PC-9 (cell line): Measurements from ENCODE around the gene SGK2. TPM values are rescaled to one million over a fixed set of nuclear protein-coding genes. Genes with fewer than 3 reads are reported as not detected.
"Not testable (repeated sequence)": the region's sequence is repeated elsewhere in the genome, so short reads cannot be mapped to it uniquely, and the experiment has no call there.

Experiments used
- BruUV-seq: library from RNA; stranded (reverse); fragments of 400-500 nt; replicated peaks from 2 replicates; lab custom pipeline; 2021; lab: Mats Ljungman, UMichigan
- CTCF ChIA-PET: fragments of 300-600 bp; sonication (Branson Sonifier 250); formaldehyde crosslinking; loops from one replicate; lab custom pipeline; 2022; ENCODE audit warnings: antibody characterized with exemption; lab: Charles Lee
- POLR2A ChIA-PET: fragments of 300-600 bp; sonication (Branson Sonifier 250); formaldehyde crosslinking; loops from one replicate; lab custom pipeline; 2022; ENCODE audit warnings: antibody characterized with exemption; ENCODE audit not compliant: unreplicated experiment; lab: Charles Lee
- DNase-seq, 2 experiments: peaks; one replicate each; pipeline versions ENCODE4 v3.0.0 to v3.0.0-alpha.2; 2015 to 2022; ENCODE audit warnings: mixed read lengths in 1 of 2
- H2AFZ ChIP-seq: fragments of 200-600 bp; sonication (generic); 2 replicates; pipeline ENCODE4 v1.8.1; 2017; ENCODE audit warnings: antibody characterized with exemption
- H3F3A ChIP-seq: fragments of 200-600 bp; sonication (generic); 2 replicates; pipeline ENCODE4 v1.8.1; 2017; ENCODE audit warnings: antibody characterized with exemption, mild to moderate bottlenecking, low read depth; ENCODE audit not compliant: insufficient read depth
- H3K27ac ChIP-seq: fragments of 200-600 bp; sonication (generic); 2 replicates; pipeline ENCODE4 v1.6.1; 2016; ENCODE audit warnings: mixed run types
- H3K27me3 ChIP-seq: fragments of 200-600 bp; sonication (generic); 2 replicates; pipeline ENCODE4 v1.6.1; 2016; ENCODE audit warnings: low read depth, mixed run types; ENCODE audit not compliant: insufficient read depth
- H3K36me3 ChIP-seq: fragments of 200-600 bp; sonication (generic); 2 replicates; pipeline ENCODE4 v1.6.1; 2016; ENCODE audit warnings: low read depth, mixed run types
- H3K4me1 ChIP-seq: fragments of 200-600 bp; sonication (generic); replicated peaks from 2 replicates; pipeline ENCODE4 v1.6.1; 2016; ENCODE audit warnings: mixed run types; ENCODE audit not compliant: insufficient read depth
- H3K4me2 ChIP-seq: fragments of 200-600 bp; sonication (generic); 2 replicates; pipeline ENCODE4 v1.6.1; 2017; ENCODE audit warnings: mixed run types
- H3K4me3 ChIP-seq: fragments of 200-600 bp; sonication (generic); 2 replicates; pipeline ENCODE4 v1.6.1; 2016; ENCODE audit warnings: mixed run types
- H3K79me2 ChIP-seq: fragments of 200-600 bp; sonication (generic); 2 replicates; pipeline ENCODE4 v1.6.1; 2017; ENCODE audit warnings: low read depth, mixed run types
- H3K9me2 ChIP-seq: fragments of 200-600 bp; sonication (generic); 2 replicates; pipeline ENCODE4 v1.8.1; 2017; ENCODE audit warnings: mild to moderate bottlenecking; ENCODE audit not compliant: insufficient read depth
- H3K9me3 ChIP-seq: fragments of 200-600 bp; sonication (generic); 2 replicates; pipeline ENCODE4 v1.8.1; 2016; ENCODE audit warnings: low read depth; ENCODE audit not compliant: insufficient read depth
- H4K20me1 ChIP-seq: fragments of 200-600 bp; sonication (generic); 2 replicates; pipeline ENCODE4 v1.8.1; 2017; ENCODE audit not compliant: insufficient read depth
- EZH2 ChIP-seq: fragments of 200-600 bp; sonication (generic); IDR thresholded peaks from 2 replicates; pipeline ENCODE4 v1.8.0; 2017; ENCODE audit warnings: antibody characterized with exemption, low read depth
- intact Hi-C: fragments of 100-400 bp; cut with micrococcal nuclease; formaldehyde crosslinking; loops from one replicate; pipeline ENCODE4 v1.10.0; 2022; ENCODE audit not compliant: unreplicated experiment
- total RNA-seq: library from RNA; stranded (reverse); gene quantifications from 2 replicates; pipeline ENCODE4 v1.2.3, GENCODE V29; 2021
- TF ChIP-seq, protein P1 (sequence below): fragments of 200-600 bp; sonication (generic); conservative IDR thresholded peaks from 2 replicates; pipeline ENCODE4 v1.6.1; 2017; ENCODE audit warnings: mixed run types, antibody characterized with exemption, mild to moderate bottlenecking, moderate library complexity

The SGK2 gene
- total RNA-seq, 1 experiment from 2014 or later: 3.1 TPM

GRCh38 chr20:43603124-43603523 is 44.3 kb downstream of the SGK2 start:
- H3F3A ChIP-seq: no peaks in the 10 kb centered on the region
- H3K9me2 ChIP-seq: no peaks in the 10 kb centered on the region
- H3K79me2 ChIP-seq: no peaks in the 10 kb centered on the region
- intact Hi-C loops: no loop called here
- TF ChIP-seq, protein P1, sequence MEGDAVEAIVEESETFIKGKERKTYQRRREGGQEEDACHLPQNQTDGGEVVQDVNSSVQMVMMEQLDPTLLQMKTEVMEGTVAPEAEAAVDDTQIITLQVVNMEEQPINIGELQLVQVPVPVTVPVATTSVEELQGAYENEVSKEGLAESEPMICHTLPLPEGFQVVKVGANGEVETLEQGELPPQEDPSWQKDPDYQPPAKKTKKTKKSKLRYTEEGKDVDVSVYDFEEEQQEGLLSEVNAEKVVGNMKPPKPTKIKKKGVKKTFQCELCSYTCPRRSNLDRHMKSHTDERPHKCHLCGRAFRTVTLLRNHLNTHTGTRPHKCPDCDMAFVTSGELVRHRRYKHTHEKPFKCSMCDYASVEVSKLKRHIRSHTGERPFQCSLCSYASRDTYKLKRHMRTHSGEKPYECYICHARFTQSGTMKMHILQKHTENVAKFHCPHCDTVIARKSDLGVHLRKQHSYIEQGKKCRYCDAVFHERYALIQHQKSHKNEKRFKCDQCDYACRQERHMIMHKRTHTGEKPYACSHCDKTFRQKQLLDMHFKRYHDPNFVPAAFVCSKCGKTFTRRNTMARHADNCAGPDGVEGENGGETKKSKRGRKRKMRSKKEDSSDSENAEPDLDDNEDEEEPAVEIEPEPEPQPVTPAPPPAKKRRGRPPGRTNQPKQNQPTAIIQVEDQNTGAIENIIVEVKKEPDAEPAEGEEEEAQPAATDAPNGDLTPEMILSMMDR: no peak
- no peak overlapping the region for H3K27ac ChIP-seq
- no peaks in the 10 kb centered on the region for H3K9me3 ChIP-seq
- no peak overlapping the region for H3K4me2 ChIP-seq
- H4K20me1 ChIP-seq: no peaks in the 10 kb centered on the region
- no peak overlapping the region for H3K4me3 ChIP-seq
- H2AFZ ChIP-seq: no peak overlapping the region
- DNase-seq: no peak
- H3K4me1 ChIP-seq: no peaks in the 10 kb centered on the region
- ChIA-PET CTCF (interaction anchor here (0.9 kb wide), 1 partner anchor 66 kb away, joined by 3 read pairs; no protein-coding TSS in a partner anchor), POLR2A (interaction anchor here (0.6 kb wide), 1 partner anchor 123 kb away, joined by 9 read pairs; no protein-coding TSS in a partner anchor)
- H3K27me3 ChIP-seq: no peaks in the 10 kb centered on the region
- no TSS peak for BruUV-seq
- H3K36me3 ChIP-seq: peaks cover 25% of the 10 kb centered on the region

GRCh38 chr20:43605715-43606114 is 46.9 kb downstream of the SGK2 start:
- Histone ChIP-seq H3K4me1 (no peaks in the 10 kb centered on the region), H3K79me2 (no peaks in the 10 kb centered on the region), H3K9me2 (no peaks in the 10 kb centered on the region), H3K27me3 (no peaks in the 10 kb centered on the region), H3K4me2 (no peak overlapping the region), H4K20me1 (no peaks in the 10 kb centered on the region), H3F3A (no peaks in the 10 kb centered on the region), H2AFZ (no peak overlapping the region), H3K9me3 (no peaks in the 10 kb centered on the region), H3K36me3 (peaks cover 16% of the 10 kb centered on the region), H3K4me3 (no peak overlapping the region), H3K27ac (no peak overlapping the region)
- TF ChIP-seq, protein P1: no peak
- no peak for TF ChIP-seq EZH2
- DNase-seq: no peak
- ChIA-PET POLR2A (no interaction called here), CTCF (no interaction called here)
- intact Hi-C loops: no loop called here
- no TSS peak for BruUV-seq

DNA sequence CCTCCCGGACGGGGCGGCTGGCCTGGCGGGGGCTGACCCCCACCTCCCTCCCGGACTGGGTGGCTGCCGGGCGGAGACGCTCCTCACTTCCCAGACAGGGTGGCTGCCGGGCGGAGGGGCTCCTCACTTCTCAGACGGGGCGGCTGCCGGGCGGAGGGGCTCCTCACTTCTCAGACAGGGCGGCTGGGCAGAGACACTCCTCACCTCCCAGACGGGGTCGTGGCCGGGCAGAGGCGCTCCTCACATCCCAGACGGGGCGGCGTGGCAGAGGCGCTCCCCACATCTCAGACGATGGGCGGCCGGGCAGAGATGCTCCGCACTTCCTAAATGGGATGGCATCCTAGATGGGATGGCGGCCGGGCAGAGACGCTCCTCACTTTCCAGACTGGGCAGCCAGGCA is 48.5 kb downstream of the SGK2 start:
- H2AFZ ChIP-seq, intact Hi-C loops, H3K27me3 ChIP-seq, H3K4me1 ChIP-seq, H3K27ac ChIP-seq, H3K9me3 ChIP-seq, H3K9me2 ChIP-seq, DNase-seq, H4K20me1 ChIP-seq, H3K79me2 ChIP-seq, H3F3A ChIP-seq, H3K4me3 ChIP-seq, POLR2A ChIA-PET, H3K4me2 ChIP-seq, H3K36me3 ChIP-seq, CTCF ChIA-PET, BruUV-seq: not testable (repeated sequence)

- no peaks in the 10 kb centered on the region for H4K20me1 ChIP-seq
- TF ChIP-seq EZH2: no peak
- TF ChIP-seq, protein P1: no peak
- H3K36me3 ChIP-seq: peaks cover 14% of the 10 kb centered on the region; the same call in 1 of the 2 replicates
- H3K79me2 ChIP-seq: no peaks in the 10 kb centered on the region
- no peak for DNase-seq
- H3K9me2 ChIP-seq: no peaks in the 10 kb centered on the region
- POLR2A ChIA-PET: no interaction called here
- H2AFZ ChIP-seq: no peak overlapping the region
- H3F3A ChIP-seq: no peaks in the 10 kb centered on the region; the same call in 1 of the 2 replicates
- intact Hi-C loops: no loop called here
- no peak overlapping the region for H3K27ac ChIP-seq
- no peak overlapping the region for H3K4me2 ChIP-seq
- no peaks in the 10 kb centered on the region for H3K4me1 ChIP-seq
- CTCF ChIA-PET: no interaction called here
- BruUV-seq: no TSS peak
- no peaks in the 10 kb centered on the region for H3K27me3 ChIP-seq
- no peaks in the 10 kb centered on the region for H3K9me3 ChIP-seq
- H3K4me3 ChIP-seq: no peak overlapping the region
Observed at GRCh38 chr20:43631598-43631997, 72.8 kb downstream of the SGK2 start.
